Memory B cell (primary cell): ENCODE measurements around the gene PRAMEF26.
"Not testable (repeated sequence)": the region's sequence is repeated elsewhere in the genome, so short reads cannot be mapped to it uniquely, and the experiment has no call there.

Experiments used
- ATAC-seq: fragments of 150-1000 bp; cut with Tn5 transposase; 2 replicates; pipeline ENCODE4 v1.10.0; 2021; ENCODE audit warnings: low read depth, mild to moderate bottlenecking, moderate library complexity
- DNase-seq, 2 donors: peaks; one replicate each; pipeline ENCODE4 v3.0.0; 2022; ENCODE audit warnings: low spot score in 2 of 2
- H3K27ac Mint-ChIP-seq: one replicate; pipeline ENCODE4 v1.8.0; 2022; ENCODE audit warnings: mild to moderate bottlenecking, moderate library complexity, mixed read lengths
- H3K27me3 Mint-ChIP-seq: one replicate; pipeline ENCODE4 v1.8.0; 2022; ENCODE audit warnings: mixed read lengths
- H3K36me3 Mint-ChIP-seq: one replicate; pipeline ENCODE4 v1.8.0; 2022; ENCODE audit warnings: mild to moderate bottlenecking, mixed read lengths
- H3K4me1 Mint-ChIP-seq: one replicate; pipeline ENCODE4 v1.8.0; 2022; ENCODE audit warnings: mixed read lengths
- H3K4me3 Mint-ChIP-seq: one replicate; pipeline ENCODE4 v1.8.0; 2022; ENCODE audit warnings: mild to moderate bottlenecking, moderate library complexity, mixed read lengths
- H3K9me3 Mint-ChIP-seq: one replicate; pipeline ENCODE4 v1.8.0; 2022; ENCODE audit warnings: mixed read lengths

Gene PRAMEF26

DNA sequence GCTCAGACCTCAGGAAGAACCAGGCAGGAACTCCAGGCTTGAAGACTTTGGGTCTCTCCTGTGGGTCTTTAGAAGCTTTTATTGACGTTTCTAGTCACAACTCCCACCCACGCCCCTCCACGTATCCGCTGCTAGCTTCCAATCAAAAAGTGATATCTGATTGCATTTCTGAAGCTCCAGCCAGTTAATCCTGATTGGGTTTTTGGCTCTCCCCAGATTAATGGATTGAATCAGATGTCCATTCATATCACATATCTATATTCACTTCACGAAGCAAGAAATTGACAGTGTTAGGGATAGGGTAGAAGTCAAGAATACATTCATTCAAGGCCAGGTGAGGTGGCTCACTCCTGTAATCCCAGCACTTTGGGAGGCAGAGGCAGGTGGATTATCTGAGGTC, at the start of gene PRAMEF26:
TSS of gene PRAMEF26 (minus strand) at position 101 of the 400 bp plus-strand sequence. CDS start 2,914 bp downstream, outside the sequence.
- H3K4me3 Mint-ChIP-seq, DNase-seq, H3K4me1 Mint-ChIP-seq, H3K27ac Mint-ChIP-seq, H3K9me3 Mint-ChIP-seq, H3K36me3 Mint-ChIP-seq, H3K27me3 Mint-ChIP-seq, ATAC-seq: not testable (repeated sequence)

DNA sequence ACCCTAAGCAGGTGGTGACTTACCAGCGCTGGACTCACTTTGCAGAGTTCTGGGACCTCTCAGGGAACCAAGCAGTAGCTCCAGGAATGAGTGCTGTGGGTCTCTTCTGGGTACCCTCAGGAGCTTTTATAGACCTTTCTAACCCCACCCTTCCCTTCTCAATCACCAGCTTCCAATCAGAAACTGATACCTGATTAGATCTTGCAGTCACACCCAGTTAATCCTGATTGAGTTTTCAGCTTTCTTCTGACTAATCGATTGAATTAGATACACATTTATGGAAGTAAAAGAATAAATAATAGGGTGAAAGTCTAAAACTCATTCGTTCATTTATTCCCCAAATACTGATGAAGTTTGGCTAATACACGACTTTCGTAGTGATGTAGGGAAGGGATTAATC, 45.5 kb upstream of the PRAMEF26 start, which contains the start of gene PRAMEF13:
TSS of gene PRAMEF13 (minus strand) at position 101 of the 400 bp plus-strand sequence. CDS start 1,820 bp downstream, outside the sequence.
- ATAC-seq, H3K4me1 Mint-ChIP-seq, H3K36me3 Mint-ChIP-seq, DNase-seq, H3K27ac Mint-ChIP-seq, H3K27me3 Mint-ChIP-seq, H3K9me3 Mint-ChIP-seq, H3K4me3 Mint-ChIP-seq: not testable (repeated sequence)

DNA sequence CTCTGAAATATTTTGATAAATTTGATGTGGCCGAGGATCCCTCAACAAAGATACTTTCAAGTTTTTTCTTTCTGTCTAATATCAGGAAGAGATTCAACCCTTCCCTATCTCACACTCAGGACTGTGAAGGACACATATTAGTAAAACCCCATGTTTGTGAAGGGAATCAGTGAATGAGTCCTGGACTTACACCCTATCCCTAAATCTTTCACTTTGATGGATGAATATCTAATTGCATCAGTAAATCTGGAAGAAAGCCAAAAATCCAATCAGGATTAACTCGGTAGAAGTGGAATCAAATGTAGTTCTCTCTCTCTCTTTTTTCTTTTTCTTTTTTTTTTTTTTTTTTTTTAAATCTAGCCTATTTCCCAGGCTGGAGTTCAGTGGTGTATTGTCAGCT, 15.7 kb upstream of the PRAMEF26 start, which contains the start of gene PRAMEF9:
TSS of gene PRAMEF9 (plus strand) at position 301 of the 400 bp plus-strand sequence. CDS start 3,433 bp downstream, outside the sequence.
- H3K36me3 Mint-ChIP-seq, H3K4me1 Mint-ChIP-seq, H3K4me3 Mint-ChIP-seq, DNase-seq, ATAC-seq, H3K27me3 Mint-ChIP-seq, H3K9me3 Mint-ChIP-seq, H3K27ac Mint-ChIP-seq: not testable (repeated sequence)

GRCh38 chr1:13165531-13165930, 9.7 kb upstream of the PRAMEF26 start, which contains the start of gene HNRNPCL4:
TSS of gene HNRNPCL4 (minus strand) at chr1:13165631. CDS start at chr1:13165467, 164 bp downstream.
- H3K36me3 Mint-ChIP-seq, ATAC-seq, H3K9me3 Mint-ChIP-seq, H3K27me3 Mint-ChIP-seq, DNase-seq, H3K4me1 Mint-ChIP-seq, H3K27ac Mint-ChIP-seq, H3K4me3 Mint-ChIP-seq: not testable (repeated sequence)

DNA sequence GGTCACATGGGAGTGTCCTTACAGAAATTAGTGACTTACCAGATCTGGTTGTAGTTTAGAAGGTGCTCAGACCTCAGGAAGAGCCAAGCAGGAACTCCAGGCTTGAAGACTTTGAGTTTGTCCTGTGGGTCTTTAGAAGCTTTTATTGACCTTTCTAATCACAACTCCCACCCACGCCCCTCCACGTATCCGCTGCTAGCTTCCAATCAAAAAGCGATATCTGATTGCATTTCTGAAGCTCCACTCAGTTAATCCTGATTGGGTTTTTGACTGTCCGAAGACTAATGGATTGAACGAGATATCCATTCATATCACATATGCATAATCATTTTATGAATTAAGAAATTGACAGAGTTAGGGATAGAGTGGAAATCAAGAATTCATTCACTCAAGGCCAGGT, 39.1 kb downstream of the PRAMEF26 start, which contains the start of gene HNRNPCL2:
TSS of gene HNRNPCL2 (minus strand) at position 101 of the 400 bp plus-strand sequence. CDS start 454 bp downstream, outside the sequence.
- not testable (repeated sequence) for H3K4me3 Mint-ChIP-seq, H3K27ac Mint-ChIP-seq, H3K27me3 Mint-ChIP-seq, H3K9me3 Mint-ChIP-seq, DNase-seq, H3K36me3 Mint-ChIP-seq, H3K4me1 Mint-ChIP-seq, ATAC-seq
